ENCODE results near the gene SLC1A4.

- TF ChIP-seq CTCF (conservative IDR thresholded peaks at IDR 0.05; ENCODE audit: low read depth, low read length) = no peak
- no peak for TF ChIP-seq NFE2L2 (IDR thresholded peaks at IDR 0.05; ENCODE audit: low read depth, low read length)
- TF ChIP-seq POLR2A (IDR thresholded peaks at IDR 0.05; ENCODE audit: low read depth, low read length) = no peak
- TF ChIP-seq FOS (IDR thresholded peaks at IDR 0.05; ENCODE audit: low read depth, low read length) = no peak
- no peak for TF ChIP-seq SMC3 (IDR thresholded peaks at IDR 0.05; ENCODE audit: low read depth, low read length)
- TF ChIP-seq USF2 (IDR thresholded peaks at IDR 0.05; ENCODE audit: low read depth, low read length) = peak; percentile 40; the same call in 1 of the 2 replicates
- no peak for TF ChIP-seq ELK1 (IDR thresholded peaks at IDR 0.05; ENCODE audit: borderline replicate concordance, low read depth, low read length)
- no peak for TF ChIP-seq CEBPB (IDR thresholded peaks at IDR 0.05; ENCODE audit: low read depth, low read length)
These were observed 43.0 kb upstream of the SLC1A4 start for GRCh38 chr2:64945973-64946768.

All from IMR-90 (cell line).